ENCODE results near the gene ZNF254.
"Not testable (repeated sequence)": the region's sequence is repeated elsewhere in the genome, so short reads cannot be mapped to it uniquely, and the experiment has no call there.

DNA sequence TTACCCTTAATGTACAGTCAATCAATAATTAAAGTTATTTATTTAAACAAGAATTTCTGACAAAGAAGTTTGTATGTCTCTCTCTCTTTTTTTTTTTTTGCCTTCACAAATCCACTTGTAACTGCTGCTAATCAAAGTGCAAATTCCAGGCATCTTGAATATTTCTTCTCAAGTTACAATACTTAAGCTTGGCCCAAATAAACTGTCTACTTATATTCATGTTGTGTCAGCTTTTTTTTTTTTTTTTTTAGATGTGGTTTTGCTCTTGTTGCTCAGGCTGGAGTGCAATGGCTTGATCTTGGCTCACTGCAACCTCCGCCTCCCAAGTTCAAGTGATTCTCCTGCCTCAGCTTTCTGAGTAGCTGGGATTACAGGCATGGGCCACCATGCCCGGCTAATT is 13.6 kb downstream of the ZNF254 start:
- TF ChIP-seq, protein P1, sequence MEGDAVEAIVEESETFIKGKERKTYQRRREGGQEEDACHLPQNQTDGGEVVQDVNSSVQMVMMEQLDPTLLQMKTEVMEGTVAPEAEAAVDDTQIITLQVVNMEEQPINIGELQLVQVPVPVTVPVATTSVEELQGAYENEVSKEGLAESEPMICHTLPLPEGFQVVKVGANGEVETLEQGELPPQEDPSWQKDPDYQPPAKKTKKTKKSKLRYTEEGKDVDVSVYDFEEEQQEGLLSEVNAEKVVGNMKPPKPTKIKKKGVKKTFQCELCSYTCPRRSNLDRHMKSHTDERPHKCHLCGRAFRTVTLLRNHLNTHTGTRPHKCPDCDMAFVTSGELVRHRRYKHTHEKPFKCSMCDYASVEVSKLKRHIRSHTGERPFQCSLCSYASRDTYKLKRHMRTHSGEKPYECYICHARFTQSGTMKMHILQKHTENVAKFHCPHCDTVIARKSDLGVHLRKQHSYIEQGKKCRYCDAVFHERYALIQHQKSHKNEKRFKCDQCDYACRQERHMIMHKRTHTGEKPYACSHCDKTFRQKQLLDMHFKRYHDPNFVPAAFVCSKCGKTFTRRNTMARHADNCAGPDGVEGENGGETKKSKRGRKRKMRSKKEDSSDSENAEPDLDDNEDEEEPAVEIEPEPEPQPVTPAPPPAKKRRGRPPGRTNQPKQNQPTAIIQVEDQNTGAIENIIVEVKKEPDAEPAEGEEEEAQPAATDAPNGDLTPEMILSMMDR (IDR thresholded peaks at IDR 0.05), result not testable (repeated sequence)
- TF ChIP-seq POLR2AphosphoS5 (IDR thresholded peaks at IDR 0.05; ENCODE audit: insufficient read depth in 1 of 2, low read depth in 1 of 2); POLR2A (IDR thresholded peaks at IDR 0.05): not testable (repeated sequence)

Measured in vagina (tissue), 2 donors.